ENCODE data around the gene PCSK5.

Gene PCSK5

GRCh38 chr9:76240578-76240977 is 350.1 kb downstream of the PCSK5 start:
- DNase-seq (ENCODE audit: low read depth, low spot score): no peak

GRCh38 chr9:76245518-76245917 is 355.0 kb downstream of the PCSK5 start:
- no peak for DNase-seq (ENCODE audit: low read depth, low spot score)

- no peak for DNase-seq (ENCODE audit: low read depth, low spot score)
Observed at GRCh38 chr9:76246680-76247079, 356.2 kb downstream of the PCSK5 start.

DNA sequence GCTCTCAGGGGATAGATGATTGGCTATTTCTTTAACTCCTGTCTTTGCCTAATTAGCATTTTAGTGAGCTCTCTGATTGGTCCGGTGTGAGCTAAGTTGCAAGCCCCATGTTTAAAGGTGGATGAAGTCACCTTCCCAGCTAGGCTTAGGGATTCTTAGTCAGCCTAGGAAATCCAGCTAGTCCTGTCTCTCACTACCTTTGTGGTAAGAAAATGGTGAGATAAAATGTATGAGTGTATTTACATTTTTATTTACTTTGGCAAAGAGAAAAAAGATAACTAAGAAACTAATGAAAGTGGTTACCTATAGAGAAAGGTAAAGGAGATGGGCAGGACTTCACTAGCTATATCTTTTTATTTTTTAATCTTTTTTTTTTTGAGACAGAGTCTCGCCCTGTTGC is 357.0 kb downstream of the PCSK5 start:
- DNase-seq (ENCODE audit: low read depth, low spot score): no peak

DNA sequence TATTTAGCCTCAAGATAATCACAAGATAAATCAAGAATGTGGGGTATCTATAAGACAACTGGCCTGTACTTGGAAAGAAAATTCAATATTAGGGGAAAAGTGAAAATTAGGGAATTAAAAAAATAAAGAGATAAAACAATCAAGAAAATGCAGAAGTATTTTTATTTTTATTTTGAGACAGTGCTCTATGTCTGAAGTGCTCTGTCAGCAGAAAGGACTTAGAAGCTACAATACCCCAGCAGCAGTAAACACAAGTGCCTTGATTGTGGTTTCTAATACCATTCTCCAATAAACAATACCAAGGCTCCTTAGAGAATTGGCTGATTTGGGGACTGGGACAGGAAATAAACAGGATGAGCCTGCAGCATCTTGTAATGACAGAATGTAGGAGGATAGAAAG is 358.8 kb downstream of the PCSK5 start:
- DNase-seq (ENCODE audit: low read depth, low spot score): no peak

GRCh38 chr9:76255781-76256455 is 365.4 kb downstream of the PCSK5 start:
- no peak for DNase-seq (ENCODE audit: low read depth, low spot score)

DNA sequence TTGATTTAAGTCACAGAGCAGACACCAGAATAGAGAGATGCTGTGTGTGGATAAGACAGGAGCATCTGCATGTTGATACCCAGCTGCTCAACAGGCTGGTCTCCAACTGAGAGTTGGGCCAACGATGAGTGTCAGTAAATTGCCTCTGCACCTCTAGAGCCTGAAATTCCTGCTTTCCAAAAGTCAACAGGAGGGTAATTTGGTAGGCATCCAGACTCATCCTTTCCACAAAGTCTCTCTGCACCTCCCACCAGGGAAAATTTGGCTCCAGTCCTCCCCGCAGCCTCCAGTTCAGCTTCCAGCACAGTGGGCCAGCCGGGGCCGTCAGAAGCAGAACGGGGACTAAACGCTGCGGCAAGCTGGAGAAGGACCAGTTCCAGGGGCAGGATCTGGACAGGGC is 366.8 kb downstream of the PCSK5 start:
- DNase-seq (ENCODE audit: low read depth, low spot score): no peak

GRCh38 chr9:76266649-76267283 is 376.3 kb downstream of the PCSK5 start:
- DNase-seq (ENCODE audit: low read depth, low spot score): no peak

DNA sequence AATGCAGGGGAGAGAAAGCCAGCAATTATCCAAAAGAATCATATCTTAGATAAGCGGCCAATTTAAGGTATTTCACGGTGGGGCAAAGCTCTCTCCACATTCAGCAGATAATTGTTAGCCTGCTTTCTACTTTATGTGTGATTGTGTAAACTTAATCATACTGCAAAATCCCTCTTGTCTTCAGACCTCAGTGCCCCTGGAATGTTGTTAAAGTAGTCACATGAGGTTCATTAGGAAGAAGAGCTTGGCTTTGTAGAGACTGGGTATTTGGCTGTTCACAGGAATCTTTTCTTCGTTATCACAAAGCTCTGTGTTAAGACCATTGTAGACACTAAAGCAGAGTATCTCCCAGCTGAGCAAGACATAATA is 376.8 kb downstream of the PCSK5 start:
- no peak for DNase-seq (ENCODE audit: low read depth, low spot score)

DNA sequence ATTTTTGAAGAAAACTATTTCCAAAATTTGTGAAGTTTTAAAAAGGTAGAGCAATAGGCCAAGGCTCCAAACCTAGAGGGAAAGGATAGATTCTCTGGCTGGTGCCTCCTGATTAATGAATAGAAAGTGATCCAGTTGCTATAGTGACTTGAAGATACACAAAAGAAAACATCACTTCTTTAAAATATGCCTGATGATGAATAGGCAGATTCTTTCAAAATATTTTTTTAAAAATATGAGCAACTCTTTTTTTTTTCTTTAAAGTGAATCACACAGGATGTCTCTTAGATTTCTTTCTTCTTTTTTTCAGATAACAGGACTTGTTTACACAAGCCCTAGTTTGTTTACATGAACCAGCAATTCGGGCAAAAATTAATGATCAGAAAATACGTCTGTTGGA is 379.3 kb downstream of the PCSK5 start:
- DNase-seq (ENCODE audit: low read depth, low spot score): no peak

DNA sequence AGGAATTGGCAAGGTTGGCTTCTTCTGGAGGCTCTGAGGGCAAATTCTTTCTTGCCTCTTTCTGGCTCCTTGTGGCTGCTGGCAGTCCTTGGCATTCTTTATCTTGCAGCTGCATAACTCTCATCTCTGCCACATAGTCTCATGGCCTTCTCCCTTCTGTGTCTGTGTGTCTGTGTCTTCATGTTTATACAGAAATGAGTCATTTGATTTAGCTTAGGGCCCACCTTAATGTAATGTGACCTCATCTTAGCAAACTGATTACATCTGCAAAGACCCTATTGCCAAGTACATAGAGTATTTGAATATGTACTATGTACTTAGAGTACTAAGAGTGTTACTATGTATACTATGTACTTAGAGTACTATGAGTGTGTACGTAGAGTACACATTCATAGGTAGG is 381.3 kb downstream of the PCSK5 start:
- no peak for DNase-seq (ENCODE audit: low read depth, low spot score)

DNA sequence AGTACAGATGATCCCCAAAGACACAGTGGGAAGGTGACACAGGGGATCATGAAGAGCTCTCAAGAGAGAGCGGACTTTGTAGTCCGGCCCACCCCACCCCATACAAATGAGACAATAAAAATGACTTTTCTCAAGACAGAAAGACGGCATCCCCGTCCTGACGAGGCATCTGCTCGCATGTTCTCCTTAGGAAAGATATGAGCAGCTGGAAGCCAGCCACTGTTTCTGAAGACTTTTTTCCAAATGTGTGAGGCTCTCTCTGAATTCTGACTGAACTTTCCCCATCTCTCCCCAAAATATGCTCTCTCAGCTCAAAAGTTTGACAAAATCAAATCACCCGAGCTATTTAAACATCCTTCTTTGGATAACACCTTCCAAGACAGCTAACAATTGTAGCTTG is 398.6 kb downstream of the PCSK5 start:
- DNase-seq (ENCODE audit: low read depth, low spot score): no peak

GRCh38 chr9:76289703-76290102 is 399.2 kb downstream of the PCSK5 start:
- no peak for DNase-seq (ENCODE audit: low read depth, low spot score)

- no peak for DNase-seq (ENCODE audit: low read depth, low spot score)
Observed at GRCh38 chr9:76290555-76290954, 400.1 kb downstream of the PCSK5 start.

- DNase-seq (ENCODE audit: low read depth, low spot score): no peak
Observed at GRCh38 chr9:76292246-76292645, 401.8 kb downstream of the PCSK5 start.

GRCh38 chr9:76292658-76293057 is 402.2 kb downstream of the PCSK5 start:
- DNase-seq (ENCODE audit: low read depth, low spot score): no peak

GRCh38 chr9:76294301-76294700 is 403.8 kb downstream of the PCSK5 start:
- DNase-seq (ENCODE audit: low read depth, low spot score): no peak

- DNase-seq (ENCODE audit: low read depth, low spot score): no peak
Observed at GRCh38 chr9:76296561-76297310, 406.3 kb downstream of the PCSK5 start.

GRCh38 chr9:76297721-76298239 is 407.3 kb downstream of the PCSK5 start:
- DNase-seq (ENCODE audit: low read depth, low spot score): no peak

GRCh38 chr9:76298521-76299144 is 408.2 kb downstream of the PCSK5 start:
- DNase-seq (ENCODE audit: low read depth, low spot score): no peak

DNA sequence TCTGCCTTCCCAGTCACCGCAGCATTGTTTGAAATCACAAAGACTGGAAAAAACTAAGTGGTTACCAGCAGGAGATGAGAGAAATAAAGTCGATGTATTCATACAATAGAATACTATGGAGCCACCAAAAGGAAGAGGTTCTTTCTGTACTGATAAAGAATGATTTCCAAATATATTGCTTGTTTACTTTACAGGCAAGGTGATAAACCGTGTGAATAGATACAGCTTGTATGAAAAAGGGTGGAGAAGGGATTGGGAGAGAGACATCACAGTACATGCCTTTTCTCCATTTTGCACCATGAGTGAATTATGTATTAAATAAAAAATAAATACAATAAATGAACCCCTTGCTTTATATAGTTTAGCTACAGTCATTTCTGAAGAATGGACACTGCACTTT is 412.1 kb downstream of the PCSK5 start:
- DNase-seq (ENCODE audit: low read depth, low spot score): no peak

DNA sequence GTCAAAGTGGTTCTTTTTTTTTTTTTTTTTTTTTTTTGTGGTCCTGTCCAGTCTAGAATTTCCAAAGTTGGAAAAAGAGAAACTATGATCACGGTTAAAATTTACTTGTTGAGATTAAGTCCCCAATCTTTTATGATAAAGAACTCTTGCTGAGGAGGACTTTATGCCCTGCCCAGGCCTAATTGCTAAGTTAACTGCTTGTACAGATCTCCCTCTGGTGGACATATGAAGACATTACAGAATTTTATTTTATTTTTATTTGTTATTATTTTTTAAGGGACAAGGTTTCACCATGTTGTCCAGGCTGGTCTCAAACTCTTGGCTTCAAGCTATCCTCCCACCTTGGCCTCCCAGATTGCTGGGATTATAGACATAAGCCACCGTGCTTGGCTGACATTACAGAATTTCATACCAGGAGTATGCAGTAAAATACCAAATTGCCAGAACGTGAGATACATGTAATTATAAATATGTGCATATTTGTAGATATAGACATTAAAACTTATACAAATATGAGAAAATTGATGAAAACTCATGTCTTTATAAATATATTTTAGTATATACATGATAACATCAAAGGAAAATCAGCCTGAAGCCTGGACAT is 412.6 kb downstream of the PCSK5 start:
- DNase-seq (ENCODE audit: low read depth, low spot score): no peak

Data from activated naive CD8-positive, alpha-beta T cell treated with anti-CD3 and anti-CD28 coated beads, Interleukin-2, amount 50 U/mL, for 16 hours (primary cell).